Measurements from ENCODE around the gene CDK6.

- TF ChIP-seq POLR2A (IDR thresholded peaks at IDR 0.05): no peak
- TF ChIP-seq, protein P1, sequence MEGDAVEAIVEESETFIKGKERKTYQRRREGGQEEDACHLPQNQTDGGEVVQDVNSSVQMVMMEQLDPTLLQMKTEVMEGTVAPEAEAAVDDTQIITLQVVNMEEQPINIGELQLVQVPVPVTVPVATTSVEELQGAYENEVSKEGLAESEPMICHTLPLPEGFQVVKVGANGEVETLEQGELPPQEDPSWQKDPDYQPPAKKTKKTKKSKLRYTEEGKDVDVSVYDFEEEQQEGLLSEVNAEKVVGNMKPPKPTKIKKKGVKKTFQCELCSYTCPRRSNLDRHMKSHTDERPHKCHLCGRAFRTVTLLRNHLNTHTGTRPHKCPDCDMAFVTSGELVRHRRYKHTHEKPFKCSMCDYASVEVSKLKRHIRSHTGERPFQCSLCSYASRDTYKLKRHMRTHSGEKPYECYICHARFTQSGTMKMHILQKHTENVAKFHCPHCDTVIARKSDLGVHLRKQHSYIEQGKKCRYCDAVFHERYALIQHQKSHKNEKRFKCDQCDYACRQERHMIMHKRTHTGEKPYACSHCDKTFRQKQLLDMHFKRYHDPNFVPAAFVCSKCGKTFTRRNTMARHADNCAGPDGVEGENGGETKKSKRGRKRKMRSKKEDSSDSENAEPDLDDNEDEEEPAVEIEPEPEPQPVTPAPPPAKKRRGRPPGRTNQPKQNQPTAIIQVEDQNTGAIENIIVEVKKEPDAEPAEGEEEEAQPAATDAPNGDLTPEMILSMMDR (IDR thresholded peaks at IDR 0.05): no peak
Observed at GRCh38 chr7:92784935-92785334, 51.4 kb downstream of the CDK6 start.
